Natural killer cell treated with Interleukin-12 subunit alpha and Interleukin-12 subunit beta and Interleukin-15 and Interleukin-18, amount 100 ng/mL, for 72 hours (primary cell): Measurements from ENCODE around the gene NMNAT2. TPM values are rescaled to one million over a fixed set of nuclear protein-coding genes. Genes with fewer than 3 reads are reported as not detected.

ENCODE experiments used
- ATAC-seq, 2 donors: fragments of 150-1000 bp; cut with Tn5 transposase in 1 of 2; sonication (Bioruptor Pico), chemical (Tn5 transposase) in 1 of 2; 2 replicates each; pipeline ENCODE4 v1.10.0; 2021
- DNase-seq: peaks from one replicate; pipeline ENCODE4 v3.0.0; 2022; ENCODE audit warnings: low spot score
- H3K27ac Mint-ChIP-seq, 2 donors: 1 replicate in 1 of 2; 2 replicates in 1 of 2; pipeline ENCODE4 v1.8.0; 2022; ENCODE audit warnings: mixed read lengths in 2 of 2, mild to moderate bottlenecking in 1 of 2, moderate library complexity in 1 of 2
- H3K27me3 Mint-ChIP-seq, 2 donors: 1 replicate in 1 of 2; 2 replicates in 1 of 2; pipeline ENCODE4 v1.8.0; 2022; ENCODE audit warnings: mixed read lengths in 2 of 2
- H3K36me3 Mint-ChIP-seq: one replicate; pipeline ENCODE4 v1.8.0; 2022; ENCODE audit warnings: mixed read lengths
- H3K4me1 Mint-ChIP-seq, 2 donors: 1 replicate in 1 of 2; 2 replicates in 1 of 2; pipeline ENCODE4 v1.8.0; 2022; ENCODE audit warnings: low read depth in 2 of 2, mixed read lengths in 2 of 2, mild to moderate bottlenecking in 1 of 2
- H3K4me3 Mint-ChIP-seq: one replicate; pipeline ENCODE4 v1.8.0; 2022; ENCODE audit warnings: mixed read lengths
- H3K9me3 Mint-ChIP-seq: 2 replicates; pipeline ENCODE4 v1.8.0; 2022; ENCODE audit warnings: mixed read lengths
- total RNA-seq, 2 donors: library from RNA; stranded (reverse); gene quantifications; one replicate each; pipeline ENCODE4 v1.2.3, GENCODE V29; 2022

NMNAT2 gene
- total RNA-seq, 2 donors from 2014 or later: not detected

DNA sequence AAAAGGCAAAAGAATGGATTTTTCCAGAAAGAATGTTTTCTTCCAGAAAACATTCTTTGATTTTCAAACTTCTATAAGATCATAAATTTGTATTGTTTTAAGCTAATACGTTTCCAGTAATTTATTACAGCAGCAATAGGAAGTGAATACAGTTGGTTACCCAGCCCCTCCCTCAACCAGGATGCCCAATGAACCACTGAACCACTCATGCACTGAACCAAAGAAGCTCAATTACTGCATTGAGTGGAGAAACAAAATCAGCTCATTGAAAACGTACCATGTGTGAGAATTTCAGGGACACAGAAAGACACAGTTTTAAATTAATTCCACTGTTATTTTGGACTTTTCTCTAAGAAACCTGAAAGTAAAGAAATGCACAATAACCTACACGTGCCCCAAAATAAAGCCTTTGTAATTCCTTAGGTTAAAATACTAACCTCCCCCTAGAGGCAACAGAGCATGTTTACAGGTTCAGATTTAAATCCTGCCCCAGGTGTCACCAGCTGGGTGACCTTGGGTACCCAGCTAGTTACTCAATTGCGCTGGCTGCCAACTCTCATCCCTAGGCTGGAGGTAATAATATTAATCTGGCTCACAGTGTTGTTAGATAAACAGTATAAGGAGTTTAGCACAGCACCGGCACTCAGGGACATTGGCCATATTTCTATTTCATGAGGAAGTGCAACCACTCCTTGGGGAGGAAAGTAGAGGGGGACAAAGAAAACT lies 111.7 kb downstream of the NMNAT2 start:
- Mint-ChIP-seq H3K4me1 (no peaks in the 10 kb centered on the region), H3K27me3 (peaks cover 6 to 10% of the 10 kb centered on the region in 2 donors), H3K4me3 (no peak overlapping the region), H3K27ac (no peak overlapping the region), H3K36me3 (no peaks in the 10 kb centered on the region), H3K9me3 (no peaks in the 10 kb centered on the region)
- DNase-seq (no peak), ATAC-seq (no peak)

DNA sequence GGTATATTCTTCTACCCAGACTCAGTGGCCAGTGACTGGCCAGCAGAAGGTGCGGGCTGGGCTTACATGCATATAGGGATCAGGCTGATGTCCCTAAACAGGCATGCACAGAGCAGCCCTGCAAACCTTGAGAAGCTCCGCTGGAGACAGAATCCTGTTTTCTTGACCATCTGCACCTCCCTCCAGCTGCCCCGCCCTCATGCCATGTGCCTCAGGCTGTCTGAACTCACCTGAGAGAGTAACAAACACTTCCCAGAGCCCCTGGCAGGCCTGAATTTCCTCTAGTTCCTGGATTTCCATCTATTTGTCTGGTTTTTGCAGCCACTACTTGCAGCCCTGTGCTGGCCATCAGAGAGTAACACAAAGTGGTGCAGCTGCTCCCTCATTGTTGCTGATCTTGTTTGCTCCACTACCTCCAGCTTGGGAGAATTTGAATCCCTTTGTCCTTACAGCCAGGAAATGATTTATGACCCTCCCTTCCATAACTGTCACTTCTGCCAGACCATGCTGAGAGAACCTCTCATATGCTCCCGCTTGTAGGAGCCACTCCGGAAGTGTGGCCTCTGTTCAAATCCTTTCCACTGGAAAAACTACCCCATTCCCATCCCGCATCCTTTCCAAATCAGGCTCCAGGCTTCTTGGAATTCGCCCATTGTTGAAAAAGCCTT lies 113.6 kb downstream of the NMNAT2 start:
- Mint-ChIP-seq H3K27ac (no peak overlapping the region), H3K36me3 (no peaks in the 10 kb centered on the region), H3K4me1 (no peaks in the 10 kb centered on the region), H3K9me3 (no peaks in the 10 kb centered on the region), H3K27me3 (peaks cover 6 to 10% of the 10 kb centered on the region in 2 donors), H3K4me3 (no peak overlapping the region)
- DNase-seq (no peak), ATAC-seq (no peak)

DNA sequence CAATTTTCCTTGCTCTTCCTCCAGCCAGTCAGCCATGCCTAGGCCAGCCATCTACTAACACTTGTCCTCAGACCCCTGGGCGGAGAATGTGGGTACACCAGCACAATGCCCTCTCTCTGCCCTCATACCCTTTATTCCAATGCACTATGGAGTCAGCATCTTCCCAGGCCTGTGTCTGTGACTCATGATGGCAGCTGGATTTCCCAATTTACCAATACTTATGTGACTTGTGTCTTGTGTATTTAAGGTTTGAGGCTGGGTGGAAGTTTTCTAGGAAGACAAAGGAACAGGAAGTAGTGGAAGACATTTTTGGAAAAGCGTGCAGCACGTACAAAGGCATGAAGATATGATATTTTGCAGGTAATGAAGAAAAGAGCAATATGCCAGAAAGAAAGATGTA lies 114.3 kb downstream of the NMNAT2 start:
- Mint-ChIP-seq H3K27me3 (peaks cover 6 to 10% of the 10 kb centered on the region in 2 donors), H3K36me3 (no peaks in the 10 kb centered on the region), H3K4me1 (no peaks in the 10 kb centered on the region), H3K9me3 (no peaks in the 10 kb centered on the region), H3K27ac (no peak overlapping the region), H3K4me3 (no peak overlapping the region)
- ATAC-seq (no peak), DNase-seq (no peak)

DNA sequence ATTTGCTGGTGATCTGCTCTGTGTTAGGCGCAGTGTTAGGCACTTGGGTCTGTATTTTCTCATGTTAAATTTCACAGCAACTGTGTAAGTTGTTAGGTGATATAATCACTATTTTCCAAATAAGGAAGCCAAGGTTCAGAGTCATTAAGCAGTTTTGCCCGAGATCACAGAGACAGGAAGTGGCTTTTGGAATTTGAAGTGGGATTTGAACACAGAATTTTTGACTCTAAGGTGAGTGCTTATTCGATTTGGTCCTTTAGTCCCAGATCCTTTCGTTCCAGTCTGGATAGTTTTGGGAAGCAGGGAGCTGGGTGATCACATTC lies 114.9 kb downstream of the NMNAT2 start:
- DNase-seq (no peak), ATAC-seq (no peak)
- Mint-ChIP-seq H3K36me3 (no peaks in the 10 kb centered on the region), H3K4me1 (no peaks in the 10 kb centered on the region), H3K9me3 (no peaks in the 10 kb centered on the region), H3K4me3 (no peak overlapping the region), H3K27ac (no peak overlapping the region), H3K27me3 (peaks cover 6 to 7% of the 10 kb centered on the region in 2 donors)

- Mint-ChIP-seq H3K4me1 (no peaks in the 10 kb centered on the region), H3K36me3 (no peaks in the 10 kb centered on the region), H3K27ac (no peak overlapping the region), H3K4me3 (no peak overlapping the region), H3K9me3 (no peaks in the 10 kb centered on the region), H3K27me3 (peaks cover 7 to 11% of the 10 kb centered on the region in 2 donors)
- ATAC-seq: no peak
- DNase-seq: no peak
Measured at GRCh38 chr1:183302452-183303322, 115.5 kb downstream of the NMNAT2 start.

DNA sequence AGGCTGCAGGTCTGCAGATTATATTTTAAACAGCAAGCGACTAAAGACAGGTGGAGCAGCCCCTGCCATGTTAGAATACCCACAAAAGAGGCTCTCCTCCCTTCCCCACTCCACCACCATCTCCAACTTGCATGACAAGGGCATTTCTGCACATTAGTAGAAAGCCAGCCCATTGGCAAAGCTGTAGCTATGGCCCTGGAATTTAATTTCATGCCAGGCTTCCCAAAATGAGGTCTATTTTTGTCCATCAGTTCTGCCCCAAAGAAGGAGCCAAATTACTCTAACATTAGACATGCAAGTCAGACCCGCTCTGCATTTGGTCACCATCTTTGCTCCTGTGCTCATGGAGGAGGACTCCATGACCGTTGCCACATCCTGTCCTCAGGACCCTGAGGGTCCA lies 116.9 kb downstream of the NMNAT2 start:
- Mint-ChIP-seq H3K9me3 (no peaks in the 10 kb centered on the region), H3K4me1 (no peaks in the 10 kb centered on the region), H3K27ac (no peak overlapping the region), H3K36me3 (no peaks in the 10 kb centered on the region), H3K4me3 (no peak overlapping the region), H3K27me3 (peaks cover 11 to 19% of the 10 kb centered on the region in 2 donors)
- DNase-seq (no peak), ATAC-seq (no peak)

DNA sequence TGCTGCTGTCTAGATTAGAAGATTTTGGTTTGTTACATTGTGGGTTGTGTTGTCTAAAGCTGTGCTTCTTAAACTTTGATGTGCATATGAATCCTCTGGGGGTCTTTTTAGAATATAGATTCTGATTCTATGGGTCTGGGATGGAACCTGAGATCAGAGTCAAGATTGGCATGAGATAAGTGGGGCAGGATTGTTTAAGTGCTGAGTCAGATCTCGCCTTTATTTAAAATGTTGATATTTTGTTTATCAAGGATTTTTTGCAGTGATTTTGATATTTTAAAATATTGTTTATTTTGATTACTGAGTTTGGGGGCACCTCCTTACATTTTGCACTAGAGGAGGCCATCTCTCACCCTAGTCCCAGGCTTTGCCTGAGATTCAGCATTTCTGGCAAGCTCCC lies 117.4 kb downstream of the NMNAT2 start:
- Mint-ChIP-seq H3K27me3 (peaks cover 11 to 20% of the 10 kb centered on the region in 2 donors), H3K9me3 (no peaks in the 10 kb centered on the region), H3K4me1 (no peaks in the 10 kb centered on the region), H3K27ac (no peak overlapping the region), H3K4me3 (no peak overlapping the region), H3K36me3 (no peaks in the 10 kb centered on the region)
- ATAC-seq (no peak), DNase-seq (no peak)

GRCh38 chr1:183300395-183300794 lies 117.8 kb downstream of the NMNAT2 start:
- Mint-ChIP-seq H3K4me3 (no peak overlapping the region), H3K27ac (no peak overlapping the region), H3K27me3 (peaks cover 11 to 24% of the 10 kb centered on the region in 2 donors), H3K4me1 (no peaks in the 10 kb centered on the region), H3K36me3 (no peaks in the 10 kb centered on the region), H3K9me3 (no peaks in the 10 kb centered on the region)
- DNase-seq: no peak
- ATAC-seq: no peak

GRCh38 chr1:183296782-183297181 lies 121.4 kb downstream of the NMNAT2 start:
- Mint-ChIP-seq H3K27me3 (peaks cover 4 to 20% of the 10 kb centered on the region in 2 donors), H3K27ac (no peak overlapping the region), H3K4me1 (no peaks in the 10 kb centered on the region), H3K36me3 (no peaks in the 10 kb centered on the region), H3K4me3 (no peak overlapping the region), H3K9me3 (no peaks in the 10 kb centered on the region)
- DNase-seq (no peak), ATAC-seq (no peak)

DNA sequence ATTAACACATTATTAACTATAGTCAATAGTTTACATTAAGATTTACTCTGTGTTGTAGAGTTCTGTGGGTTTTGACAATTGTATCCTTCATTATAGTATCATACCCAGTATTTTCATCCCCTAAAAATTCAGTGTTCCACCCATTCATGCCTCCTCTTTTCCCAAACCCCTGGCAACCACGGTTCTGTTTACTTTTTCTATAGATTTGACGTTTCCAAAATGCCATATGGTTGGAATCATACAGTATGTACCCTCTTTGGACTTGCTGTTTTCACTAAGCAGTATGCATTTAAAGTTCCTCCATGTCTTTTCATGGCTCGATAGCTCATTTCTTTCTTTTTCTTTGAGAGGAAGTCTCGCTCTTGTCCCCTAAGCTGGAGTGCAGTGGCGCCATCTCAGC lies 122.7 kb downstream of the NMNAT2 start:
- Mint-ChIP-seq H3K27me3 (peaks cover 4 to 20% of the 10 kb centered on the region in 2 donors), H3K4me3 (no peak overlapping the region), H3K4me1 (no peaks in the 10 kb centered on the region), H3K9me3 (no peaks in the 10 kb centered on the region), H3K27ac (no peak overlapping the region), H3K36me3 (no peaks in the 10 kb centered on the region)
- no peak for DNase-seq
- ATAC-seq: no peak

DNA sequence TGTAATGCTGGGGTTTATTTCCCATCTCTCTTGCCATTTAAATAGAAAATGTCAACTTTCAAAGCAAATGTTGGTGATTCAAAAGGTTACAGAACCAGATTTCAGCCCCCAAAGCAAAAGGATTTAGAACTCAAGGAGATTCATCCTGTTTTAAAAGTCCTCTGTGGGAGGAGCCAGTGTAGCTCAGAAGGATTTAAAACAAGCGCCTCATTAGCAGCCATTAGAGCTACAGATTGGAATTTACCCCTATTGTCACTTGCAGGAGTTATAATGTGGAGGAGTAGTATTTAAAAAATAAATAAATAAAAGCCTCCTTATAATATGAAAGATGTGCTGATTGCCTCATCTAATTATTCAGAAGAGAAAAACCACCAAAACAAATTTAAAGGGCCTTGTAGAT lies 124.3 kb downstream of the NMNAT2 start:
- Mint-ChIP-seq H3K9me3 (no peaks in the 10 kb centered on the region), H3K27me3 (peaks cover 4 to 20% of the 10 kb centered on the region in 2 donors), H3K4me1 (no peaks in the 10 kb centered on the region), H3K36me3 (no peaks in the 10 kb centered on the region), H3K4me3 (no peak overlapping the region), H3K27ac (no peak overlapping the region)
- no peak for DNase-seq
- no peak for ATAC-seq

- Mint-ChIP-seq H3K36me3 (no peaks in the 10 kb centered on the region), H3K9me3 (no peaks in the 10 kb centered on the region), H3K4me3 (no peak overlapping the region), H3K27ac (no peak overlapping the region), H3K4me1 (no peaks in the 10 kb centered on the region), H3K27me3 (peaks cover 4 to 20% of the 10 kb centered on the region in 2 donors)
- DNase-seq (no peak), ATAC-seq (no peak)
Measured at GRCh38 chr1:183293241-183293640, 124.9 kb downstream of the NMNAT2 start.

DNA sequence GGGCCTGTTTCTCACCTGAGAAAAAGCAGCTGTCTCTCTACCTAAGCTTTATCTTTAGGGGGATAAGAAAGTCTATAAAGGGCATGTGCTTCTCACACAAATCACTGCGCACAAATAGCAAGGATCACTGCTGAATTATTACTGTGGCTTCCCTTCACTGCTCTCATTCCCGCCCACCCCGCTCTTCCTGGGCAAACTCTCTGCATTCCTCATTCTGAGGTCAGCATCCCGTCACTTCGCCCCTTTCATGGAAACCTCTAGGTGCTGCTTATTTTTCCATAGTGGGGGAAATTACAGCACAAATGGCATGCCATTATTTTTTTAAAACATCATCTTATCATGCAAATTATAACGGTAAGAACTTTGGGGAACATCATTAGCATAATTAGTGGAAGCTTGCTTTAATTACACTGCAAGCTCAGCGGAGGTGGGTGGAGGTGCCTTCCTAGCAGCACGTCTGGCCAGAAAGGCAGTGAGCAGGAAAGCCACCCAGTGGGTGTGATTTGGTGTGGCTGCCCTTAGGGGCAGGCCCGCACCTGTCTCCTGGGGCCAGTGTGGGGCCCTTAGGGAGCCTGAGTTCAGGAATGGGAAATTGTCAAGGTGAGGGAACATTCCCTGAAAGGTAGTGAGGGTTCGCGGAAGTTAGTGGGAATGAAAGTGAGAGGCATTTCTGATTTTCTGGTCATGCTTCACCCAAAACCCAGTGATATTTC lies 126.2 kb downstream of the NMNAT2 start:
- Mint-ChIP-seq H3K9me3 (no peaks in the 10 kb centered on the region), H3K36me3 (no peaks in the 10 kb centered on the region), H3K27me3 (peaks cover 2 to 11% of the 10 kb centered on the region in 2 donors), H3K4me1 (no peaks in the 10 kb centered on the region), H3K27ac (no peak overlapping the region), H3K4me3 (no peak overlapping the region)
- ATAC-seq (no peak), DNase-seq (no peak)
